NCI-H1105 treated with DMSO at 0.1 percent for 48 hours (cell line): ENCODE results near the gene DNAJC1.
"Not testable (repeated sequence)": the region's sequence is repeated elsewhere in the genome, so short reads cannot be mapped to it uniquely, and the experiment has no call there.

Experiments
- DNase-seq: peaks from one replicate; lab custom pipeline; 2025; lab: John Stamatoyannopoulos, UW

The DNAJC1 gene

DNA sequence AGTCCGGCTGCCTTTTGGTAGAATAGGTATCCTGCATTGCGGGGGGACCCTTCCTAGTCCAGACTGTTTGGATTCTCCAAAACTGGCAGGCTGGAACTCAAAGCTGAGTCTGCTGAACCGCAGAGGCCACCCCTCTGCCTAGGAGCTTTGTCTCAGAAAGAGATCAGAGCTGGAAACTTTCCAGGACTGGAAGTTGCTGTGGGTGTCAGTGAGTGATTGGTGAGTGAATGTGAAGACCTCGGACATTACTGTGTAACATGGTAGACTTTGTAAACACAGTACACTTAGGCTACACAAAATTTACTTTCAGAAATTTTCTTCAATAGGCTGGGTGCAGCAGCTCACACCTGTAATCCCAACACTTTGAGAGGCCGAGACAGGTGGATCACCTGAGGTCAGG, 103.8 kb downstream of the DNAJC1 start:
- DNase-seq = no peak

DNA sequence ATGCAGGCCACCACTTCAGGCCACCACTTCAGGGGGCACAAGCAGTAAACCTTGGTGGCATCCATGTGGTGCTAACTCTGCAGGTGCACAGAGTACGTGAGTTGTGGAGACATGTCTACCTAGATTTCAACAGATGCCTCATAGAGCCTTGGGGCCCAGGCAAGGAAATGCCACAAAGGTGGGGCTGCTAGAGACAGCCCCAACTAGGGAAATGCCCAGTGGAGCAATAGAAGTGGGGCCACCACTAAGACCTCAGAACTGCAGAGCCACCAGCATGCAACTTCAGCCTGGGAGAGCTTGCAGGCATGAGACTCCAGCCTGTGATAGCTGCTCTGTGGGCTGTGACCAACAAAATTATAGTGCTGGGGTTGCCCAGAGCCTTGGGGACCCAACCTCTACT, 107.6 kb downstream of the DNAJC1 start:
- DNase-seq = no peak

DNA sequence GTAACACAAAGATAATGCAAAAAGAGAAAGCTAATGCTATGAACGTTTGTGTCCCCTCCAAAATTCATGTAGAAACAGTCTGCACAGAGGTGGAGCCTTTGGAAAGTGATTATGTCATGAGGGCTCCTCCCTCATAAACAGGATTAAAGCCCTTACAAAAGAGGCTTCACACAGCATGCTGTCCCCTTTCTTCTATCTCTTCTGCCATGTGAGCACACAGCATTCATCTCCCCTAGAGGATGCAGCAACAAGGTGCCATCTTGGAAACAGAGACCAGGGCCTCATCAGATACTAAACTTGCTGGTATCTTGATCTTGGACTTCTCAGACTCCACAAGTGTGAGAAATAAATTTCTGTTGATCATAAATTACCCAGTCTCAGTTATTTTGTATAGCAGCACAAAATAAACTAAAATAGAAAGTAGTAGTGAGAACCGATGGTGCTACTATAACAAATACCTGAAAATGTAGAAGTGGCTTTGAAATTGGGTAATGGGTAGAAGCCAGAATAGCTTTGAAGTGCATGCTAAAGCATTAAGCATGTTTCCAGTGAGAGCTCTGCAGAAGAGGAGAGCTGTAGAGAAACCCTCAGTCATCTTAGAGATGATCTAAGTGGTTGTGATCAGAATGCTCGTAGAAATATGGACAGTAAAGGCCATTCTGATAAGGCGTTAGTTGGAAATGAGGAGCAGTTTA, 108.7 kb downstream of the DNAJC1 start:
- no peak for DNase-seq

DNA sequence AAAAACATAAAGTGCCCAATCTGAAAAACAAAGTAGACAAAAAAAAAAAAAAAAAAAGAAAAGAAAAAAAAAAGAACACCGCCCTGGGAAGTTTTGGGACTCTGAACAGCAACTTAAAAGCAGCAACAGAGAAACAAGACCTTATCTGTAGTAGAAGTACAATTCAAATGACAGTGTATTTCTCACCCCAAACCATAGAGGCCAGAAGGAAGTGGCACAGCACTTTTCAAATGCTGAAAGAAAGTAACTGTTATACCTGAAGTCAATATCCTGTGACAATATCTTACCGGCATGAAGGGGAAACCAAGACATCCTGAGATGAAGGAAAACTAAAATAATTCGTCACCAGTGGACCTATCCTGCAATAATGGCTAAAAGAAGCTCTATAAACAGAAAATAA, 112.1 kb downstream of the DNAJC1 start:
- DNase-seq = no peak

DNA sequence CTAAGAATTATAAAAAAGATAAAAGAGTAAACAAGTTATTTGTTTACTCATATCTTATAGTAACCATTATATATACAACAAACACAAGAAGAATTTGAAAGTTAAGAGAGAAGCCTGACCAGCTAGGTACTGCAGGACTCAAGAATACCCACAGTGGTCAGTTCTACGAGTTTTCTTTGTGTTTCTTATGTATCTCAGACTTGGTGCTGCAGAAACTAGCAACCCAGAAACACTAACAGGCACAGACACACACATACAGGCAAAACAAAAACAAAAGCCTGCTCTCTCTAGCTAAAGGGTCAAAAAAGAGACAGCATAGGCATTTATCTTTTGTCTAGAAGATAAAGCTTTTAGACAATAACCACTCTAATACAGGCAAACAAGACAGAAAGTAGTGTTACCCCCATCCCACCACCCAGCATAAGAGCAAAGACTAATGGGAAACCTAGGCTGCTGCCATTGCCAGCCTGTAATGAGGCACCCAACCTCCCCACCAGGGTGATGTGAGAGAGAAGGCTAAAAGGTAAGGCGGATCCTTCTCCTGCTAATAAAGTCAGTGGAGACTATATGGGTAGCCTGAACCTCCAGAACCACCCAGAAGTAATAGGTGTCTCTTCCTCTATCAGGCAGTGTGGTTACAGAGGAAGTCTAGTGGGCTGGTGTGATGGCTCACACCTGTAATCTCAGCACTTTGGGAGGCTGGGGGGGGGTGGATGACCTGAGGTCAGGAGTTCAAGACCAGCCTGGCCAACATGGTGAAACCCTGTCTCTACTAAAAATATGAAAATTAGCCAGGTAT, 113.9 kb downstream of the DNAJC1 start:
- DNase-seq = no peak

DNA sequence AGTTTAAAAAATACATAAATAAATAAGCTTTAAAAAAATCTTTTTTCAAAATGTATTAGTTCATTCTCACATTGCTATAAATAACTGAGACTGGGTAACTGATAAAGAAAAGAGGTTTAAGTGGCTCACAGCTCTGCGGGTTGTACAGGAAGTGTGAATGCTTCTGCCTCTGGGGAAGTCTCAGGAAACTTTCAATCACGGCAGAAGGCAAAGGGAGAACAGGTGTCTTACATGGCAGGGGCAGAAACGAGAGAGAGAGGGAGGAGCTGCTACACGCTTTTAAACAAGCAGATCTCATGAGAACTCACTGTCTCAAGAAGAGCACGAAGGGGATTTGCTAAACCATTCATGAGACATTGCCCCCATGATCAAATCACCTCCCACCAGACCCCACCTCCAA, 114.6 kb downstream of the DNAJC1 start:
- DNase-seq = no peak

DNA sequence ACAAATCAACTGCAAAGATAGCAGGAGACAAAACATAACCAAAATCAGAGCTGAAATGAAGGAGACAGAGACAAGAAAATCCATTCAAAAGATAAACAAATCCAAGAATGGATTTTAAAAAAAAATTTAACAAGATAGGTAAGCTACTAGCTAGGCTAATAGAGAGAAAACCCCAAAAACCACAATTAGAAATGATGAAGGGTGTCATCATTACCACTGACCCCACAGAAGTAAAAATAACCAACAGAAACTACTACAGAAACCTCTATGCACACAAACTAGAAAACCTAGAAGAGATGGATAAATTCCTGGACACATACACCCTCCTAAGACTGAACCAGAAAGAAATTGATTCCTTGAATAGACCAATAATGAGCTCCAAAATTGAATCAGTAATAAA, 117.6 kb downstream of the DNAJC1 start:
- DNase-seq = no peak

DNA sequence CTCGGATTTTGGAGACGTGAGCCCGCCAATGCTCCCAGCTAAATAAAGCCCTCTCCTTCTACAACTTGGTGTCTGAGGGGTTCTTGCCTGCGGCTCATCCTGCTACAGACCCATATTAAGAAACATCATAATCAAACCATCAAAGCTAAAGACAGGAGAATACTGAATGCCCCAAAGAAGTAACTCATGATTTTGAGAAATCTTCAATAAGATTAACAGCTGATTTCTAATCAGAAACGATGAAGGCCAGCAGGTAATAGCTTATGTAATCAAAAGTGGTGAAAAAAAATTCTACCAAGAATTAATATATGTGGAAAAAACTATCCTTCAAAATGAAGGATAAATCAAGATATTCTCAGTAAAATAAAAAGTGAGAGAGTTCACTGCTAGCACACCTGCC, 130.3 kb downstream of the DNAJC1 start:
- no peak for DNase-seq

DNA sequence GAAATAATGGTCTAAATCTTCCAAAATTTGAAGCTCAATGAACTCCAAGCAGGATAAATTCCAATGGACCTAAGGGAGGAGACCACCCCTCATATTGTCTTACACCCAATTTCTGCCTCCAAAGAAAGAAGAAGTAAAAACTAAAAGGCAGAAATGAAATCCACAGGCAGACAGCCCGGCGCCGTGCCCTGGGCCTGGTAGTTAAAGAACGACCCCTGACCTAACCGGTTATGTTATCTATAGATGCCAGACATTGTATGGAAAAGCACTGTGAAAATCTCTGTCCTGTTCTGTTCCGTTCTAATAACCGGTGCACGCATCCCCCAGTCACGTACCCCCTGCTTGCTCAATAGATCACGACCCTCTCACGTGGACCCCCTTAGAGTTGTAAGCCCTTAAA, 130.8 kb downstream of the DNAJC1 start:
- not testable (repeated sequence) for DNase-seq

DNA sequence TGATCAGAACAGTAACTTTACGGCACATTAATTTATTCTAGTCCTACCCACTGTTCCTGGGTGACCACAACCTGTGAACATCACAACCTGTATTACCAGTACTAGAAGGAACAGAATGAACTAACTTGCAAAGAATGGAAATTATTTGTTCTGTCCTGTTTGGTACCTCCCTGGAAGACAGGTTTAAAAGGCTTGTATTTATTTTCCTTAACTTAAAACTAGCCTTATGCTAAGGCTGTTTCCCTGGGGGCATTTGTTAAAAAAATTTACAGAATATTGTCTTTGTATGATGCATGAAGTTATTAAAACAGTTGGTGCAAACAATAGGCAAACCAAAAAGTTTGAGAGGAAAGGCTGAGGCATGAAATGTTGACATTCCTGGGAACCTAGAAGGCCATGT, 132.7 kb downstream of the DNAJC1 start:
- DNase-seq = no peak

DNA sequence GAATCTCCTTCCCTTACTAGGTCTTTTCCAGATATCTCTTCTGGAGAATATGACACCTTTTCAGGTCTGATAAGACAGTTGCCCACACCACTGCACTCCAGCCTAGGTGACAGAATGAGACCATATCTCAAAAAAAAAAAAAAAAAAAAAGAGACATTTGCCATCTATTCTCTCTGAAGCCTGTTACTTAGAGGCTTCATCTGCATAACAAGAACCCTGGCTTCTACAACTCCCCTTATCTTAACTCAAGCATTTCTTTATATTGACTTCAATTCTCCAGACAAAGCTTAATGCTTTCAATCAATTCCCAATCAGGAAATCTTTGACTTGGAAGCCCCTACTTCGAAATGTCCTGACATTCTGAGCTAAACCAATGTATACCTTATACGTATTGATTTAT, 134.4 kb downstream of the DNAJC1 start:
- not testable (repeated sequence) for DNase-seq

DNA sequence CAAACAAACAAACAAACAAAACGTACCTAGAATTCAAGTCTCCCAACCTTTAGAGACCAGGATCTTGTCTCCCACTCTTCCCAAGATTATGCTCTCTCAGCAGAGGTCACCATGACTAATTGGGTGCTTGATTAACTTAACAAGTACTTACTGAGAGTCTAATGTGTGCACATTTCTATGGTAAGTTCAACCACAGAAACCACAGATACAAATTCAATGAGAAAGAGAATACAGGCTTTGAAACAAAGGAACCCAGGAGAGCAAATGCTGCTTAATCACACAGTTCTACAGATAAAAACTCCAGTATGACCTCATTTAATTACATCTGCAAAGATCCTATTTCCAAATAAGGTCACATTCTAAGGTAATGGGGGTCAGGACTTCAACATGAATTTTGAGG, 142.8 kb downstream of the DNAJC1 start:
- DNase-seq = no peak

DNA sequence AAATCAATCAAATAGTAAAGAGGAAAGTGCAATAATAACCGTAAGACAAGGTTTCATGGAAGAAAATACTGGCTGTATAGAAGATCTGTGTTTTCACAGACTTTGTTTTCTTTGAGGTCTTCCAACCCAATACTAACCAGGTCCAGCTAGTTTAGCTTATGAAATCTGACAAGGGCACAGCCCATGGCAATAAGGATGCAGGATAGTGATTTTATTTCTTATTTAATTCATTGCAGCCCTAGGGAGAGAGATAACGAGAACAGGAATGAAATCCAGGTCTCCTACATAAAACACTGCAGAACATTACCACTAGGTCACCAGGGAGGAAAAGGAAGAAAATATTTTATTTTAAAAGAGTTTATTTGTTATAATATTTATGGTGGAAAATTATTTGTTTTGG, 145.1 kb downstream of the DNAJC1 start:
- DNase-seq = no peak

DNA sequence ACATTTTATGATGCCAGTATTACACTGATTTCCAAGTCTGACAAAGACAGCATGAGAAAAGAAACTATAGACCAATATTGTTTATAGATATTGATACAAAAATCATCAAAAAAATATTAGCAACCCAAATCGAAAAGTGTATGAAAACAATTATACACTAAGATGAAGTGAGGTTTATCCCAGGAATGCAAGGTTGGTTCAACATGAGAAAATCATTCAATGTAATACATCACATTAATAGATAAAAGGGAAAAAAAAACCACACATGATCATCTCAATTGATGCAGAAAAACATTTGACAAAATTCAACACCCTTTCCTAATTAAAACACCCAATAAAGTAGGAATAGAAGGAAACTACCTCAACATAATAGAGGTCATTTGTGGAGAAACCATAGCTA, 153.9 kb downstream of the DNAJC1 start:
- DNase-seq = no peak

DNA sequence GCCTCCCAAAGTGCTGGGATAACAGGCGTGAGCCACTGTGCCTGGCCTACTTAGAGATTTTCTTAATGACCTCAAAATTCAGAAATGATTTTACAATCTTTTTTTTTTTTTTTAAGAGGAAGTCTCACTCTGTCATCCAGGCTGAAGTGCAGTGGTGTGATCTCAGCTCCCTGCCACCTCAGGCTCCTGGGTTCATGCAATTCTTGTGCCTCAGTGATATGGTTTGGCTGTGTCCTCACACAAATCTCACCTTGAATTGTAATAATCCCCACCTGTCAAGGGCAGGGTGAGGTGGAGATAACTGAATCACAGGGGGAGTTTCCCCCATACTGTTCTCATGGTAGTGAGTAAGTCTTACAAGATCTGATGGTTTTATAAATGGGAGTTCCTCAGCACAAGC, 159.9 kb downstream of the DNAJC1 start:
- DNase-seq = no peak

DNA sequence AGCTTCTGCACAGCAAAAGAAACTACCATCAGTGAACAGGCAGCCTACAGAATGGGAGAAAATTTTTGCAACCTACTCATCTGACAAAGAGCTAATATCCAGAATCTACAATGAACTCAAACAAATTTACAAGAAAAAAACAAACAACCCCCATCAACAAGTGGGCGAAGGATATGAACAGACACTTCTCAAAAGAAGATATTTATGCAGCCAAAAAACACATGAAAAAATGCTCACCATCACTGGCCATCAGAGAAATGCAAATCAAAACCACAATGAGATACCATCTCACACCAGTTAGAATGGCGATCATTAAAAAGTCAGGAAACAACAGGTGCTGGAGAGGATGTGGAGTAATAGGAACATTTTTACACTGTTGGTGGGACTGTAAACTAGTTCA, 162.3 kb downstream of the DNAJC1 start:
- not testable (repeated sequence) for DNase-seq

DNA sequence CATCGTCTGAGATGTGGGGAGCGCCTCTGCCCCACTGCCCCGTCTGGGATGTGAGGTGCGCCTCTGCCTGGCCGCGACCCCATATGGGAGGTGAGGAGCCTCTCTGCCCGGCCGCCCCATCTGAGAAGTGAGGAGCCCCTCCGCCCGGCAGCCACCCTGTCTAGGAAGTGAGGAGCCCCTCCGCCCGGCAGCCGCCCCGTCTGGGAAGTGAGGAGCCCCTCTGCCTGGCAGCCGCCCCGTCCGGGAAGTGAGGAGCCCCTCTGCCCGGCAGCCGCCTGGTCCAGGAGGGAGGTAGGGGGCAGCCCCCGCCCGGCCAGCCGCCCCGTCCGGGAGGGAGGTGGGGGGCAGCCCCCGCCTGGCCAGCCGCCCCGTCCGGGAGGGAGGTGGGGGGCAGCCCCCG, 166.0 kb downstream of the DNAJC1 start:
- not testable (repeated sequence) for DNase-seq

DNA sequence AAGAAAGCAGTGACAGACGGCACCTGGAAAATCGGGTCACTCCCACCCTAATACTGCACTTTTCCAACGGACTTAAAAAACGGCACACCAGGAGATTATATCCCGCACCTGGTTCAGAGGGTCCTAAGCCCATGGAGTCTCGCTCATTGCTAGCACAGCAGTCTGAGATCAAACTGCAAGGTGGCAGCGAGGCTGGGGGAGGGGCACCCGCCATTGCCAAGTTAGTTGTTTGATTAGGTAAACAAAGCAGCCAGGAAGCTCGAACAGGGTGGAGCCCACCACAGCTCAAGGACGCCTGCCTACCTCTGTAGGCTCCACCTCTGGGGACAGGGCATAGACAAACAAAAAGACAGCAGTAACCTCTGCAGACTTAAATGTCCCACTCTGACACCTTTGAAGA, 169.0 kb downstream of the DNAJC1 start:
- DNase-seq = not testable (repeated sequence)

DNA sequence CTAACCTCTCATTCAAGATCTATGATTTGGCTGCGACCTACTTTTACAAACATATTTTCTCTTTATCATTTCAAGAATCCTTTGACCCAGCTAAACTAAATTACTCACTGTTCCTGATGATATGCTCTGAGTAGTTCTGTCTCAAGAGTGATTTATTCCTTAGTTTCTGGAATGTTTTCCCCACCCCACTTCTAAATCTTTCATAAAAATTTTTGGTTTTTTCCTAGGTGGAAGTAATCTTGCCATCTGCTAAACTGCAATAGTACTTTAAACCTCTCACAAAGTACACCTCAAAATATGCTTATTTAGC, 170.8 kb downstream of the DNAJC1 start:
- DNase-seq = no peak

DNA sequence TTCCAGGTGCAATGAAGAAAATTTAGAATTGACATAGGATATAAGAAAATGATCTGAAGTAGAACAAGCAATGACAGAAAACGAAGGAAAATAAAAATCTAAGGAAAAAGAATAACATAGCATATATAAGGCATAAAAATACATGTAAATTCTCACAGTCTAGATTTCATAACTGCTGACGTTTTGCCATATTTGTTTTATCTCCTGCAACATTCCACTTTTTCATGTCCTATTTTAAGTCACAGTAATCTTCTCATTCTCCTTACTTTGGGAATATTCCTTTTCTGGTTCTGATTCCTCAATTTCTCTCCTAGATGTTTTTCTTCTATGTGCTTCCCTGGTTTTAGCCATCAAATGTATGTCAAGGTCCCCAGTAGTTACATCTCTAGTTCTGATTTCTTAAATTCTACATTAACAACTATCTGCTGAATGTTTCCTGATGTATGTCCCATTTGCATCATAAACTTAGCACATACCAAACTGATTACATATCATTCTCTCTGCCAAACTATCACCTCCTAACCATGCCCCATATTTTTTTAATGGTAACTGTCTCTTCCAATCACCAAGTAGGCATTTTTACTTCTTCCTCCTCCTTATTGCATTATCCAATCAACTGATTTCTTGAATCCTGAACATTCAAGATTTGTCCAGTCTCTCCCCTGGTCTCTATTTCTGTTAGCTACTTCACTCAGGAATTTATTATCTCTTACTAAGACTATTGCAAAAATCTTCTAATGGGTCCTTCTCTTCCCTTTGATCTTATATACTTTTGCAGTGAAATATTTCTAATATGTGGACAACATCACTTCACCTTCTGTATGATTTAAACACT, 171.3 kb downstream of the DNAJC1 start:
- no peak for DNase-seq

DNA sequence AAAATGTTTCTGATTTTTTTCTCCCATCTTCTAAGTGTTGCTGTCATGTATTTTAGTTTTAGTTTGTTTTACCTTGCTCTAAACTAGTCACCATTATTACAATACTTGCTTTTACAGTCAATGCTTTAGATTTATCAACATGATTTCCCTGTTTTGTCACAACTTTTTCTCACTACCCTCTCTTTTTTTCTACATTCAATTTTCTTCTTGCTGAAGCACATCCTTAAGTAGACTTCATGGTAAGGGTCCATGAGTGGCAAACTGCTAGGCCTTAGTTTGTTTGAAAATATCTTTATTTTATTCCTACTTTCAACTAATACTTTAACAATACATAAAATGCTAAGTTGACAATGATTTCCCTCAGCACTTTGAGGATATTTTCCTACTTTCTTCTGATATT, 173.5 kb downstream of the DNAJC1 start:
- DNase-seq = no peak

DNA sequence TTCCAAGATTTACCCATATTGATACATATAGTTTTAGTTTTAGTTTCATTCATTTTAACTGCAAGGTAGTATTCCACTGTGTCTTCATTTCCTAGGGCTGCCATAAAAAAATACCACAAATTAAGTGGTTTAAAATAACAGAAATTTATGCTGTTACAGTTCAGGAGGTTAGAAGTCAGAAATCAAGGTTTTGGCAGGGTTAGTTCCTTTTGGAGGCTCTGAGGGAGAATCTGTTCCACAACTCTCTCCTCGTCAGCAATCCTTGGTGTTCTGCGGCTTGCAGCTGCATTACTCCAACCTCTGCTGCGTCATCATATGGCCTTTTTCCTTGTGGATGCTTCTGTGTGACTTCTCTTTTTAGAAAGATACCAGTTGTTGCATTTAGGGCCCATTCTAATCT, 176.2 kb downstream of the DNAJC1 start:
- DNase-seq = no peak

DNA sequence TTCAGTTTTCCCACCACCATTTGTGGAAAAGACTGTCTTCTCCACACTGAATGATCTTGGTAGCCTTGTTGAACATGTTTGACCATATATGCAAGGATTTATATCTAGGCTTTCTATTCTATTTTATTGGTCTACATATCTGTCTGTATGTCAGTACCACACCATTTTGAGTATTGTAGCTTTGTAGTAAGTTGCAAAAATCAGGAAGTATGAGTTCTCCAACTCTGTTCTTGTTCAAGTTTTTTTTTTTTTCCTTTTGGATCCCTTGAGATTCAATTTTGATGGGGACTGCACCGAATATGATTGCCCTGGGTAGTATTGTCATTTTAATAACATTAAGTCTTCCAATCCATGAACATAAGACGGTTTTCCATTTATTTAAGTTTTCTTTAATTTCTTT, 176.8 kb downstream of the DNAJC1 start:
- no peak for DNase-seq
